Measurements from ENCODE around the gene NOXA1. TPM values are rescaled to one million over a fixed set of nuclear protein-coding genes. Genes with fewer than 3 reads are reported as not detected.
"Not testable (repeated sequence)": the region's sequence is repeated elsewhere in the genome, so short reads cannot be mapped to it uniquely, and the experiment has no call there.

The NOXA1 gene
- total RNA-seq, result 1 to 10 TPM; 2.5 to 5.3 TPM
- long read RNA-seq, partial matches to known transcripts, result 5 of 11 reads
- long read RNA-seq, other reads (novel, unspliced or antisense), result 6 of 11 reads

GRCh38 chr9:137422604-137423513 lies at the start of gene NOXA1, which contains the start of gene EXD3:
Gene NOXA1 (plus strand): TSS chr9:137423393. CDS start chr9:137423530, 137 bp downstream.
Gene EXD3 (minus strand): TSS chr9:137423162. CDS start chr9:137395357, 27,805 bp downstream.
- ATAC-seq (peak; percentile 95 to 98), DNase-seq (peak; percentile 94)
- intact Hi-C loops (cut with DNase I), result no loop called here

GRCh38 chr9:137373611-137373980 lies 49.6 kb upstream of the NOXA1 start:
- ATAC-seq (no peak), DNase-seq (peak; percentile 9)
- intact Hi-C loops (cut with DNase I), result no loop called here

- ATAC-seq (no peak), DNase-seq (no peak)
- intact Hi-C loops (cut with DNase I), result no loop called here
Measured at GRCh38 chr9:137374131-137374845, 48.9 kb upstream of the NOXA1 start.

- ATAC-seq (no peak), DNase-seq (no peak)
- intact Hi-C loops (cut with DNase I), result no loop called here
Measured at GRCh38 chr9:137375321-137376058, 47.7 kb upstream of the NOXA1 start.

GRCh38 chr9:137376386-137376785 lies 46.8 kb upstream of the NOXA1 start:
- intact Hi-C loops (cut with DNase I), result no loop called here
- no peak for ATAC-seq
- no peak for DNase-seq

GRCh38 chr9:137378688-137379410 lies 44.3 kb upstream of the NOXA1 start:
- DNase-seq; intact Hi-C loops (cut with DNase I); ATAC-seq: not testable (repeated sequence)

- ATAC-seq, result no peak
- intact Hi-C loops (cut with DNase I), result no loop called here
- DNase-seq, result no peak
Measured at GRCh38 chr9:137379761-137380161, 43.4 kb upstream of the NOXA1 start.

- ATAC-seq, result no peak
- intact Hi-C loops (cut with DNase I), result no loop called here
- no peak for DNase-seq
Measured at GRCh38 chr9:137380171-137380570, 43.0 kb upstream of the NOXA1 start.

- intact Hi-C loops (cut with DNase I), result no loop called here
- ATAC-seq (no peak), DNase-seq (peak; percentile 17)
Measured at GRCh38 chr9:137380606-137381005, 42.6 kb upstream of the NOXA1 start.

- intact Hi-C loops (cut with DNase I), result no loop called here
- ATAC-seq (no peak), DNase-seq (peak; percentile 12)
Measured at GRCh38 chr9:137381501-137382443, 41.4 kb upstream of the NOXA1 start.

- intact Hi-C loops (cut with DNase I), result no loop called here
- DNase-seq (peak; percentile 16), ATAC-seq (no peak)
Measured at GRCh38 chr9:137382444-137383080, 40.6 kb upstream of the NOXA1 start.

GRCh38 chr9:137383081-137383783 lies 40.0 kb upstream of the NOXA1 start:
- ATAC-seq (peak in 1 of 2 donors; percentile 18), DNase-seq (peak; percentile 16)
- intact Hi-C loops (cut with DNase I), result no loop called here

GRCh38 chr9:137383784-137384756 lies 39.1 kb upstream of the NOXA1 start:
- intact Hi-C loops (cut with DNase I), result no loop called here

GRCh38 chr9:137385061-137385655 lies 38.0 kb upstream of the NOXA1 start:
- no peak for ATAC-seq
- DNase-seq, result peak; percentile 17
- intact Hi-C loops (cut with DNase I), result no loop called here

More at GRCh38 chr9:137383784-137384756, 39.1 kb upstream of the NOXA1 start:
- no peak for DNase-seq
- ATAC-seq, result no peak

Measured in left cardiac atrium (tissue), 4 donors.